22Rv1 (cell line): ENCODE results near the gene MAN2B2.

Experiments
- H3K27ac ChIP-seq: fragments of 450-650 bp; 2 replicates; pipeline ENCODE4 v1.5.1; 2017
- ZFX ChIP-seq: fragments of 450-650 bp; IDR thresholded peaks from 2 replicates; pipeline ENCODE4 v1.6.1; 2017; ENCODE audit warnings: antibody characterized with exemption, borderline replicate concordance
- TF ChIP-seq, protein P1 (sequence below): fragments of 450-650 bp; IDR thresholded peaks from 2 replicates; pipeline ENCODE4 v1.5.1; 2017; ENCODE audit warnings: mild to moderate bottlenecking

MAN2B2 gene

DNA sequence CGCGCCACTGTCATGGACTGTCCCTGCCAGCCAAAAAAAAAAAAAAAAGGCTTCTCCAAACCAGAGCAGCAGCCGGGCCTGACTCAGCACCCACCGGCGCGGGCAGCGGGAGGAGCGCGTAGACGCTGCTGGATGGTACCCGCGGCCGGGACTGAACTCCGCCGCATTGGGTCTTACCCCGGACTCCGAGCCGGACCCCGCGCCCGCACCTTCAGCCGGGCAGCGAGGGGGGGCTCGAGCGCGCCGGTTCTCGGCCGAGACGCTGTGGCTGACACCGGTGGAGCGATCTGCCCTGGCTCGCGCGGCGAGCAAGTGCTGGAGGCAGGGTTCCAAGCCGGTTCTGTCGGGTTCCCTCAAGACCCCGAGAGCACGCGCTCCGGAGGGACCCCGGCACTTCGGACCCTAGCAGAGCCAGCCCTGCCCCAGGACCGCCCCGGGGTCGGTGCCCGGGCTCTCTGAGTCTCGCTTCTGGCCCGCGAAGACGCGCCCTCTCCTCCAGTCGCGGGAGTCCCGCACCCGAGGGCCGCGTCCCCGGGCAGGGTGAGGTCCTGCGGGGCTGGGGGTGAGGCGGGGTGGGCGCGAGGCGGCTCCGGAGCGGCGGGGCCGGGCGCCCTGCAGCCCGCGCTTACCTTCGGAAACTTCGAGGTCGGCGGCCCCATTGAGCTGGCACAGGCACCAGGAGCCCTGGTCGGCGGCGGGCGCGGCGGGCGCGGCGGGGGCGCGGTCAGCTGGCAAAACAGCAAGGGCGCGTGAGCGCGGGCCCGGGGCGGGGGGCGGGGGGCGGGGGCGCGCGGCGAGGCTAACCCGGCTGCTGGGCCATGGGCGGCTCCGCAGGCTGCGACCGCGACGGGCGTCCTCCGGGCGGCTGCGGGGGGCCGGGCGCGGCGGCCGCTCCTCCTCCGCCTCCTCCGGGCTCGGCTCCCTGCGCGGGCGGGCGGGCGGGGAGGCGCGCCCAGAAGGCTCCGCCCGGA lies 11.8 kb upstream of the MAN2B2 start:
- no peak overlapping the region for H3K27ac ChIP-seq
- TF ChIP-seq, protein P1, sequence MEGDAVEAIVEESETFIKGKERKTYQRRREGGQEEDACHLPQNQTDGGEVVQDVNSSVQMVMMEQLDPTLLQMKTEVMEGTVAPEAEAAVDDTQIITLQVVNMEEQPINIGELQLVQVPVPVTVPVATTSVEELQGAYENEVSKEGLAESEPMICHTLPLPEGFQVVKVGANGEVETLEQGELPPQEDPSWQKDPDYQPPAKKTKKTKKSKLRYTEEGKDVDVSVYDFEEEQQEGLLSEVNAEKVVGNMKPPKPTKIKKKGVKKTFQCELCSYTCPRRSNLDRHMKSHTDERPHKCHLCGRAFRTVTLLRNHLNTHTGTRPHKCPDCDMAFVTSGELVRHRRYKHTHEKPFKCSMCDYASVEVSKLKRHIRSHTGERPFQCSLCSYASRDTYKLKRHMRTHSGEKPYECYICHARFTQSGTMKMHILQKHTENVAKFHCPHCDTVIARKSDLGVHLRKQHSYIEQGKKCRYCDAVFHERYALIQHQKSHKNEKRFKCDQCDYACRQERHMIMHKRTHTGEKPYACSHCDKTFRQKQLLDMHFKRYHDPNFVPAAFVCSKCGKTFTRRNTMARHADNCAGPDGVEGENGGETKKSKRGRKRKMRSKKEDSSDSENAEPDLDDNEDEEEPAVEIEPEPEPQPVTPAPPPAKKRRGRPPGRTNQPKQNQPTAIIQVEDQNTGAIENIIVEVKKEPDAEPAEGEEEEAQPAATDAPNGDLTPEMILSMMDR, result no peak
- TF ChIP-seq ZFX, result no peak

DNA sequence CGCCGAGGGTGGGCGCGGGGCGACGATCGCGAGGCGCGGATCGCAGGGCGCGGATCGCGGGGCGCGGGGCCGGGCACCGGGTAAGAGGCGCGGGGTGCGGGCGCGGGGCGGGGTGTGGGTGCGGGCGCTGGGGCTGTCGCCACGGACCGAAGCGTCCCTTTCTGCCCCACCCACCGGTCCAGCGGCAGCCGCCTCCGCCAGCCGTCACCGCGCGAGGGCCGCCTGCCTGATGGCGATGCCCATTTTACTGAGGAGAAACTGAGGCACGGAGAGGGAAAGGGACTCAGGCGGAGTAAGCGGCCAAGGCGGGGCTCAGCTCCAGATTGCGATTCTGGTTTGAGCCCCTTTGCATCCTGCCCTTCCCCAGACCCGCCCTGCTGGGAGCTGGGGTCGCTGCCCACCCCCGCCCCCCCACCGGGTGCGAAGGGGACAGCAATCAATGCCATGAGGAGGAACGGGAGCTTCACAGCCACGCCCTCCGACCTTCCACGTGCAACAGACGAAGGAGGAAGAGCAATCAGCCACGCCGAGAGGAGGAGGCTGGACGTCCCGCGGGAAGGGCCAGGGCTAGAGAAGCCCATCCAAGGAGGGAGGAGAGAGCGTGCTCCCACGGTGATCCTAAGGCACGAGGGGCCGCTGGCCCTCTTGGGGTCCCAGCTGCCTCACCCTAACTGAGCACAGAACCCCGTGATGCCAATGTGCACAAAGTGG lies 10.9 kb upstream of the MAN2B2 start:
- no peak overlapping the region for H3K27ac ChIP-seq
- no peak for TF ChIP-seq ZFX
- TF ChIP-seq, protein P1, result no peak

DNA sequence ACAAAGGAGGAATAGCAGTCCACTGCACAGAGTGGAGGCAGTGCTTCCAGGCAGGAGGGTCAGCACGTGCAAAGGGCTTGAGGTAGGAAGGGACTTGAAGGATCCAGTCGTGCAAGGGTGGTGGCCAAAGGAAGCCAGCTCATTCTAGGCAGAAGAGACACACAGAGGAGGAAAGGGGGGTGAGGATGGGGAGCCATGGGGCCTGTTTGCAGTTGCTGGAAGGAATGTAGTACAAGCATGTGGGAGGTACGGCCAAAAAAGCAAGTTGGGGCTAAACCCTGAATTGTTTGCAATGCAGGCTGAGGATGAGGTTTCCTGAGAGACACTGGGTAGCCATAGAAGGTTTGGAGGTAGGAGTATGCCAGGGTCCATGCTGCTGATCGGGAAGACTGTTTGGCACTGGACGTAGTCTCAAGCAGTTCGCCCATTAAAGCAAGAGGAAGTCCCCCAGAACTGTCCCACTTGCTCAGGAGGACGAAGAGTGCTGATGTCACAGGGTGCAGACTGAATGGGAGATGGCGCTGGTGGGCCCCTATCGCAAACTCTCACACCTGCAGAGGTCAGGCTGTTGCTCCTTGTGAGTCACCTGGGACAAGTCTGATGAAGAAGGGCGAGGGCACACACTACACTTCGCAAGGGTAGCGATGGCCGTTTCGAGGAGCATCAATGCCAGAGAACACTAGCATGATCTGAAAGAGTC lies 9.1 kb upstream of the MAN2B2 start:
- no peak overlapping the region for H3K27ac ChIP-seq

DNA sequence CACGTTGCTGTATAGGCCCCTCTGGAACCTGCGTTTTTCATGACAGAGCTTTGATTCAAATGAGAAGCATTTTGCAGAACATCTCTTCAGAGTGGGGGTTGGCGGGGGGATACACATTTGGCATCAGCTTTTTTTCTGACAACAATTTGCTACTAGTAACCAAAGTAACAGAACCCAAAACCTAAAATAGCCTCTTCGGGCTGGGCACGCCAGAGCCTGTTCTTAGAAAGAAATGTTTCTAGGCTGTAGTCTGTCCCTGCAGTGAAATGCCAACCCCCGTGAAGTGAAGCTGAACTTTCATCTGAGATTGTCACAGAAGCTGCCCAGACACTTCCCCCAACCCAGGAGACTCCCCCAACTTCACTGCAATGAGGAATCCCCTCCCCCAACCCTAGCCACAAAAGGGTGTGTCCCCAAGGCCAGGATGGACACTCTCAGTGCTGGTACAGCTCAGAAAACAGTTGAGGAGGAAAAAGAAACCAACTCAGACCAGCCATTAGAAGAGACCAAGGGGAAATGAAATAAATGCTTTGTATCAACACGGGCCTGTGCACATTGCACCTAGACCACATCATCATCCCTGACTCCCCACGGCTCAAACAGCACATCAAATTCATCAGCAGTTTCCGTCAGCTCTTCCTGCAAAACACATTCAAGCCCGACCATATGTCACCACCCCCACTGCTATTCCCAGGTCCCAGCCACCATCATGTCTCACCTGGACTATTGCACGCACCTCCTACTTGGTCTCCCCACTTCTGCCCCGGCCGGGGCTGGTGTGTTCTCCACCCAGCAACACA lies 8.4 kb upstream of the MAN2B2 start:
- TF ChIP-seq, protein P1, result no peak
- no peak for TF ChIP-seq ZFX
- H3K27ac ChIP-seq, result no peak overlapping the region

More for the DNA sequence above, 9.1 kb upstream of the MAN2B2 start:
- TF ChIP-seq, protein P1, result no peak
- TF ChIP-seq ZFX, result no peak

DNA sequence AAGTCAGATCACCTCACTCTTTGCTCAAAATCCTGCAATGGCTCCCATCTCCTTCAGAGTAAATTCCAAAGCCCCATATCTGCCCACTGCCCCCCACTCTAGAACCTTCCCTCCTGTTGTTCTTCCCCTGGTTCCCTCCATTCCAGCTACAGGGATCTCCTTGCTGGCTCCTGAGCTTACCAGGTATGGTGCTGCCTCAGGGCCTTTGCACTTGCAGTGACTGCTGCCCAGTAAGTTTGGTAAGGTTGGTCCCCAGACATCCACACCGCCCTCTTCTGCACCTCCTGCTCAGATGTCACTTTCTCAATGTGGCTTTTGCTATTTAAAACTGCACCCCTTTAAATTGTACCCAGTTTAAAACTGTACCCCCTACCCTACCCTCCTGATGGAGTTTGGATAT lies 7.8 kb upstream of the MAN2B2 start:
- no peak overlapping the region for H3K27ac ChIP-seq
- no peak for TF ChIP-seq ZFX
- TF ChIP-seq, protein P1, result no peak

DNA sequence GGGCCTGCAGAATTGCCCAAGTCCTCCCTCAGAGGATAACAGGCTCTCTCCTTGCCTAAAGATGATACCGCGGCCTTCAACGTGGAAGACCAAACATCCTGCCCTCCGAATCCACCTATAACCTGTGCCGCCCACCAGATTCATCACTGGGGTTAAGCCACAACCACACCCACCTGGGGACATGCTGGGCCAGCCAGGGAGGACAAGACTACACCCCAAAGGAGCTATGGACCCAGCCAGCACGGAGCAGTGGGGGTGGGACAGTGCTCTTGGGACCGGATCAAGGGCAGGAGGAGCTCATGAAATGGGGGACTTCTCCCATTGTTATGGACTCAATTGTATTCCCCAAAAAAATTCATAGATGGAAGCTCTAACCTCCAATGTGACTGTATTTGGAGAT lies 6.8 kb upstream of the MAN2B2 start:
- TF ChIP-seq, protein P1, result no peak
- no peak for TF ChIP-seq ZFX
- H3K27ac ChIP-seq, result no peak overlapping the region
